Ascending aorta (tissue), 2 donors: Measurements from ENCODE around the gene RASGRF2. TPM values are rescaled to one million over a fixed set of nuclear protein-coding genes. Genes with fewer than 3 reads are reported as not detected.

Experiments
- DNase-seq, 2 donors: peaks; one replicate each; pipeline ENCODE4 v3.0.0-alpha.2; 2019; ENCODE audit warnings: low spot score in 2 of 2
- H3K27ac ChIP-seq, 2 donors: fragments of 200-600 bp; sonication (generic); one replicate each; pipeline ENCODE4 v1.5.1; 2016 to 2017; ENCODE audit warnings: mild to moderate bottlenecking in 1 of 2
- H3K27me3 ChIP-seq: fragments of 200-600 bp; sonication (generic); one replicate; pipeline ENCODE4 v1.5.1; 2017
- H3K36me3 ChIP-seq, 2 donors: fragments of 200-600 bp; sonication (generic); one replicate each; pipeline ENCODE4 v1.5.1; 2016
- H3K4me1 ChIP-seq, 2 donors: fragments of 200-600 bp; sonication (generic); one replicate each; pipeline ENCODE4 v1.5.1; 2016 to 2017; ENCODE audit warnings: mild to moderate bottlenecking in 1 of 2
- H3K4me3 ChIP-seq, 2 donors: fragments of 200-600 bp; sonication (generic); one replicate each; pipeline ENCODE4 v1.5.1; 2016 to 2017; ENCODE audit warnings: mild to moderate bottlenecking in 1 of 2
- H3K9me3 ChIP-seq, 2 donors: fragments of 200-600 bp; sonication (generic); one replicate each; pipeline ENCODE4 v1.5.1; 2016
- CTCF ChIP-seq, 3 experiments: fragments of 200-600 bp in 2 of 3; fragments of 450-650 bp in 1 of 3; sonication (generic) in 2 of 3; IDR thresholded peaks; one replicate each; pipeline ENCODE4 v1.5.1; 2016 to 2019; ENCODE audit warnings: antibody characterized with exemption in 3 of 3, mild to moderate bottlenecking in 1 of 3, moderate library complexity in 1 of 3
- intact Hi-C: fragments of 100-400 bp; cut with DNase I; formaldehyde crosslinking; loops from one replicate; pipeline ENCODE4 v1.15.1; 2023
- total RNA-seq: library from RNA; depleted of rRNA; stranded (reverse); fragments of >200 nt; gene quantifications from one replicate; pipeline ENCODE4 v1.1.0, GENCODE V29; 2016

The RASGRF2 gene
- total RNA-seq, 1 donor from 2014 or later = 16.9 TPM

- Histone ChIP-seq H3K27ac (no peak overlapping the region), H3K9me3 (no peaks in the 10 kb centered on the region), H3K4me3 (no peak overlapping the region), H3K36me3 (no peaks in the 10 kb centered on the region), H3K4me1 (peaks cover 0 to 8% of the 10 kb centered on the region in 2 donors), H3K27me3 (no peaks in the 10 kb centered on the region)
- intact Hi-C loops = no loop called here
- no peak for TF ChIP-seq CTCF (IDR thresholded peaks at IDR 0.05)
- DNase-seq = no peak
Observed at GRCh38 chr5:81244451-81244850, 284.3 kb downstream of the RASGRF2 start.

- no peak overlapping the region for H3K27ac ChIP-seq
- TF ChIP-seq CTCF (IDR thresholded peaks at IDR 0.05) = no peak
Observed at GRCh38 chr5:81245871-81246235, 285.7 kb downstream of the RASGRF2 start.

GRCh38 chr5:81246697-81247096 lies 286.5 kb downstream of the RASGRF2 start:
- no peak for TF ChIP-seq CTCF (IDR thresholded peaks at IDR 0.05)
- Histone ChIP-seq H3K4me1 (peaks cover 0 to 8% of the 10 kb centered on the region in 2 donors), H3K4me3 (no peak overlapping the region), H3K27me3 (no peaks in the 10 kb centered on the region), H3K36me3 (peaks cover under 1 to 8% of the 10 kb centered on the region in 2 donors), H3K9me3 (no peaks in the 10 kb centered on the region), H3K27ac (no peak overlapping the region)
- intact Hi-C loops = no loop called here
- no peak for DNase-seq

More at GRCh38 chr5:81245871-81246235, 285.7 kb downstream of the RASGRF2 start:
- H3K27me3 ChIP-seq = no peaks in the 10 kb centered on the region
- no peaks in the 10 kb centered on the region for H3K9me3 ChIP-seq
- DNase-seq = no peak
- intact Hi-C loops = no loop called here
- peaks cover 0 to 8% of the 10 kb centered on the region in 2 donors for H3K4me1 ChIP-seq
- H3K36me3 ChIP-seq = no peaks in the 10 kb centered on the region
- H3K4me3 ChIP-seq = no peak overlapping the region

- H3K4me3 ChIP-seq = no peak overlapping the region
- peaks cover 0 to 5% of the 10 kb centered on the region in 2 donors for H3K4me1 ChIP-seq
- H3K9me3 ChIP-seq = no peaks in the 10 kb centered on the region
- DNase-seq = no peak
- H3K27ac ChIP-seq = no peak overlapping the region
- peaks cover 9 to 15% of the 10 kb centered on the region in 2 donors for H3K36me3 ChIP-seq
- no peak for TF ChIP-seq CTCF (IDR thresholded peaks at IDR 0.05)
- H3K27me3 ChIP-seq = no peaks in the 10 kb centered on the region
- intact Hi-C loops = no loop called here
Observed at GRCh38 chr5:81247441-81247972, 287.3 kb downstream of the RASGRF2 start.

GRCh38 chr5:81249240-81249639 lies 289.1 kb downstream of the RASGRF2 start:
- no peak for DNase-seq
- intact Hi-C loops = no loop called here
- no peaks in the 10 kb centered on the region for H3K4me1 ChIP-seq
- TF ChIP-seq CTCF (IDR thresholded peaks at IDR 0.05) = no peak
- H3K36me3 ChIP-seq = peaks cover 25 to 26% of the 10 kb centered on the region in 2 donors
- H3K4me3 ChIP-seq = no peak overlapping the region
- H3K27ac ChIP-seq = no peak overlapping the region
- H3K27me3 ChIP-seq = no peaks in the 10 kb centered on the region
- no peaks in the 10 kb centered on the region for H3K9me3 ChIP-seq

GRCh38 chr5:81250004-81250403 lies 289.8 kb downstream of the RASGRF2 start:
- Histone ChIP-seq H3K27me3 (no peaks in the 10 kb centered on the region), H3K9me3 (no peaks in the 10 kb centered on the region), H3K27ac (no peak overlapping the region), H3K4me3 (no peak overlapping the region), H3K36me3 (peaks cover 25 to 34% of the 10 kb centered on the region in 2 donors), H3K4me1 (no peaks in the 10 kb centered on the region)
- no peak for DNase-seq
- no peak for TF ChIP-seq CTCF (IDR thresholded peaks at IDR 0.05)
- intact Hi-C loops = no loop called here
